Measurements from ENCODE around the gene SALL4.

The SALL4 gene

DNA sequence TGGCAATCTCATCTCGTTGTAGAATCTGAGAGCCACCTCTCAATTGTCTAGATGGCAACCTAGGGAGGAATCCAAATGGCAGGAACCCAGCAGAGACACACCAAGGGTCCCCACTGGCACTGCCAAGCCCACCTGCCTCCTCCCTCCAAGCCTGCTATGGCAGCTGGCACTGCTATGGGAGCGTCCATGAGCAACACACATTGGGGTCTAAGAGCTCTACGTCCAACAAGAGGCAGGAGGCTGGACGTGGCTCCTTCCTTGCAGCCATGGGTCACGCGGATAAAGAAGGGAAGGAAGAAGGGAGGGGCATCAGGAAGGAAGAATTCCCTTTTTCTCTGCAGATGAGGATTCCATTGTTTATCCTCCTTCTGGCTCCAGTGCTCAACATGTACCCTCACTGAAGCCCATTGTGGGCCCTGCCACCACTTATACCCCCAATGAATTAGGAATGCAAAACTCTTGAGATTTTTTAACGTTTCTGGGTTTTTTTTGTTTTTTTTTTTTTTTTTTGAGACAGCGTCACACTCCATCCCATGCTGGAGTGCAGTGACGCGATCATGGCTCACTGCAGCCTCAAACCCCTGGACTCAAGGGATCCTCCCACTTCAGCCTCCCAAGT lies 51.4 kb downstream of the SALL4 start:
- Histone ChIP-seq H3K4me1 (ENCODE audit: control insufficient read depth in 1 of 2, insufficient read depth in 1 of 2, low read depth in 1 of 2, low read length in 1 of 2) (no peaks in the 10 kb centered on the region), H3K27me3 (no peaks in the 10 kb centered on the region), H3K27ac (no peak overlapping the region), H3K9me3 (no peaks in the 10 kb centered on the region), H3K4me3 (ENCODE audit: low read depth in 1 of 2, low read length in 1 of 2) (no peak overlapping the region), H3K36me3 (no peaks in the 10 kb centered on the region)
- TF ChIP-seq CTCF (IDR thresholded peaks at IDR 0.05) = no peak

- H3K27ac ChIP-seq = no peak overlapping the region
- no peaks in the 10 kb centered on the region for H3K9me3 ChIP-seq
- TF ChIP-seq CTCF (IDR thresholded peaks at IDR 0.05) = no peak
- no peak overlapping the region for H3K4me3 ChIP-seq (ENCODE audit: low read depth in 1 of 2, low read length in 1 of 2)
- H3K4me1 ChIP-seq (ENCODE audit: control insufficient read depth in 1 of 2, insufficient read depth in 1 of 2, low read depth in 1 of 2, low read length in 1 of 2) = no peaks in the 10 kb centered on the region
- H3K27me3 ChIP-seq = no peaks in the 10 kb centered on the region
- H3K36me3 ChIP-seq = no peaks in the 10 kb centered on the region
These were observed 52.1 kb downstream of the SALL4 start for GRCh38 chr20:51750037-51750769.

GRCh38 chr20:51749674-51750036 lies 52.7 kb downstream of the SALL4 start:
- Histone ChIP-seq H3K4me3 (ENCODE audit: low read depth in 1 of 2, low read length in 1 of 2) (no peak overlapping the region), H3K36me3 (no peaks in the 10 kb centered on the region), H3K4me1 (ENCODE audit: control insufficient read depth in 1 of 2, insufficient read depth in 1 of 2, low read depth in 1 of 2, low read length in 1 of 2) (no peaks in the 10 kb centered on the region), H3K9me3 (no peaks in the 10 kb centered on the region), H3K27me3 (no peaks in the 10 kb centered on the region), H3K27ac (no peak overlapping the region)
- no peak for TF ChIP-seq CTCF (IDR thresholded peaks at IDR 0.05)

GRCh38 chr20:51747182-51747911 lies 55.0 kb downstream of the SALL4 start:
- TF ChIP-seq CTCF (IDR thresholded peaks at IDR 0.05) = no peak
- Histone ChIP-seq H3K36me3 (no peaks in the 10 kb centered on the region), H3K27me3 (no peaks in the 10 kb centered on the region), H3K4me1 (ENCODE audit: control insufficient read depth in 1 of 2, insufficient read depth in 1 of 2, low read depth in 1 of 2, low read length in 1 of 2) (peaks cover 0 to 5% of the 10 kb centered on the region in 2 experiments), H3K27ac (no peak overlapping the region), H3K9me3 (no peaks in the 10 kb centered on the region), H3K4me3 (ENCODE audit: low read depth in 1 of 2, low read length in 1 of 2) (no peak overlapping the region)

- H3K36me3 ChIP-seq = no peaks in the 10 kb centered on the region
- H3K27me3 ChIP-seq = no peaks in the 10 kb centered on the region
- peaks cover 0 to 5% of the 10 kb centered on the region in 2 experiments for H3K4me1 ChIP-seq (ENCODE audit: control insufficient read depth in 1 of 2, insufficient read depth in 1 of 2, low read depth in 1 of 2, low read length in 1 of 2)
- no peak overlapping the region for H3K4me3 ChIP-seq (ENCODE audit: low read depth in 1 of 2, low read length in 1 of 2)
- no peak overlapping the region for H3K27ac ChIP-seq
- TF ChIP-seq CTCF (IDR thresholded peaks at IDR 0.05) = no peak
- H3K9me3 ChIP-seq = no peaks in the 10 kb centered on the region
These were observed 56.5 kb downstream of the SALL4 start for GRCh38 chr20:51745804-51746203.
